NB4 (cell line): ENCODE results near the gene GK.

Experiments used
- POLR2A ChIP-seq: IDR thresholded peaks from 2 replicates; pipeline ENCODE4 v1.6.1; 2011; ENCODE audit warnings: mild to moderate bottlenecking; ENCODE audit not compliant: insufficient read length; ENCODE audit errors: extremely low read depth
- TF ChIP-seq, protein P1 (sequence below): IDR thresholded peaks from one replicate; pipeline ENCODE4 v1.5.1; 2012; ENCODE audit warnings: low read depth, low read length

- TF ChIP-seq, protein P1, sequence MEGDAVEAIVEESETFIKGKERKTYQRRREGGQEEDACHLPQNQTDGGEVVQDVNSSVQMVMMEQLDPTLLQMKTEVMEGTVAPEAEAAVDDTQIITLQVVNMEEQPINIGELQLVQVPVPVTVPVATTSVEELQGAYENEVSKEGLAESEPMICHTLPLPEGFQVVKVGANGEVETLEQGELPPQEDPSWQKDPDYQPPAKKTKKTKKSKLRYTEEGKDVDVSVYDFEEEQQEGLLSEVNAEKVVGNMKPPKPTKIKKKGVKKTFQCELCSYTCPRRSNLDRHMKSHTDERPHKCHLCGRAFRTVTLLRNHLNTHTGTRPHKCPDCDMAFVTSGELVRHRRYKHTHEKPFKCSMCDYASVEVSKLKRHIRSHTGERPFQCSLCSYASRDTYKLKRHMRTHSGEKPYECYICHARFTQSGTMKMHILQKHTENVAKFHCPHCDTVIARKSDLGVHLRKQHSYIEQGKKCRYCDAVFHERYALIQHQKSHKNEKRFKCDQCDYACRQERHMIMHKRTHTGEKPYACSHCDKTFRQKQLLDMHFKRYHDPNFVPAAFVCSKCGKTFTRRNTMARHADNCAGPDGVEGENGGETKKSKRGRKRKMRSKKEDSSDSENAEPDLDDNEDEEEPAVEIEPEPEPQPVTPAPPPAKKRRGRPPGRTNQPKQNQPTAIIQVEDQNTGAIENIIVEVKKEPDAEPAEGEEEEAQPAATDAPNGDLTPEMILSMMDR = no peak
- TF ChIP-seq POLR2A = no peak
Observed at GRCh38 chrX:30689116-30689515, 35.9 kb downstream of the GK start.
